ENCODE results near the gene SPDL1.

SPDL1 gene

DNA sequence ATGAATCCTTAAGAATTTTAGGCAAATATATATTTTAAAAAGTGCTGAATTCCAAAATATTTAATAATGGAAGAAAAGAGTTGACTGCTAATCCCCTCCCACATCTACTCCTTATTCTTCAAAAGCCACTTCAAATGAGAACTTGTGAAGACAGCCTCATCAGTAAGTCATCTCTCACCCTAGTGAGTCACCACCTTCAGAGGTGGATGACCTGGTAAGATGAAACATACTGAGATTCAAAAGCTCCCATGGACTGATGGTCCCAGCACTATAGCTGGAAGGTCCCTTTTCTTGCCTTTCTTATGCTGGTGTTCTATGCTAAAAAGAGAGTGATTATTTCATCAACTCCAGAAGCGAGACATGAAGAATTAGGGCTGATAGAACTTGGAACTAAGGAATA lies 37.8 kb upstream of the SPDL1 start:
- TF ChIP-seq, protein P1, sequence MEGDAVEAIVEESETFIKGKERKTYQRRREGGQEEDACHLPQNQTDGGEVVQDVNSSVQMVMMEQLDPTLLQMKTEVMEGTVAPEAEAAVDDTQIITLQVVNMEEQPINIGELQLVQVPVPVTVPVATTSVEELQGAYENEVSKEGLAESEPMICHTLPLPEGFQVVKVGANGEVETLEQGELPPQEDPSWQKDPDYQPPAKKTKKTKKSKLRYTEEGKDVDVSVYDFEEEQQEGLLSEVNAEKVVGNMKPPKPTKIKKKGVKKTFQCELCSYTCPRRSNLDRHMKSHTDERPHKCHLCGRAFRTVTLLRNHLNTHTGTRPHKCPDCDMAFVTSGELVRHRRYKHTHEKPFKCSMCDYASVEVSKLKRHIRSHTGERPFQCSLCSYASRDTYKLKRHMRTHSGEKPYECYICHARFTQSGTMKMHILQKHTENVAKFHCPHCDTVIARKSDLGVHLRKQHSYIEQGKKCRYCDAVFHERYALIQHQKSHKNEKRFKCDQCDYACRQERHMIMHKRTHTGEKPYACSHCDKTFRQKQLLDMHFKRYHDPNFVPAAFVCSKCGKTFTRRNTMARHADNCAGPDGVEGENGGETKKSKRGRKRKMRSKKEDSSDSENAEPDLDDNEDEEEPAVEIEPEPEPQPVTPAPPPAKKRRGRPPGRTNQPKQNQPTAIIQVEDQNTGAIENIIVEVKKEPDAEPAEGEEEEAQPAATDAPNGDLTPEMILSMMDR (IDR thresholded peaks at IDR 0.05), result no peak

GRCh38 chr5:169546346-169546745 lies 37.2 kb upstream of the SPDL1 start:
- Histone ChIP-seq H3K27ac (no peak overlapping the region), H3K4me3 (no peak overlapping the region)
- TF ChIP-seq, protein P1 (IDR thresholded peaks at IDR 0.05), result no peak
- DNase-seq (ENCODE audit: low spot score), result no peak

More for the DNA sequence above, 37.8 kb upstream of the SPDL1 start:
- no peak overlapping the region for H3K4me3 ChIP-seq
- DNase-seq (ENCODE audit: low spot score), result no peak
- no peak overlapping the region for H3K27ac ChIP-seq

DNA sequence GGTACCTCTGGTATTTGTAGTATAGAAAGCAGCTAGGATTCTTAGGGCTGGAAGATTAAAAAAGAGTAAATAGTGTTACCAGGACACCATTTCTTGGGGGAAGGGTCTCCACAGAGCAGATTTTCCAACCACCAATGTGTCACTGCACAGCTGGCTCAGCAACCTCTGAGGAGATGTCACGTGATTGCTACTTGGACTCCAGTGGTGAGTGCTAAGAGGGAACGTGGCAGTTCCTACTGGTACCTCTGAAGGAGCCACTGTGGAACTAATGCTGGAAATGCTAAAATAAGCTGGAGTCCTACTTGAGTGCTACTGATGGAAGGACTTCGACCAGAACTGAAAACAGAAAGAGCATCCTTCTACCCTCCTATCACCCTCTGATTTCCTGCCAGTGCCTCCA lies 36.1 kb upstream of the SPDL1 start:
- no peak for DNase-seq (ENCODE audit: low spot score)
- TF ChIP-seq, protein P1 (IDR thresholded peaks at IDR 0.05), result no peak
- H3K4me3 ChIP-seq, result peak overlapping the region; percentile 37
- H3K27ac ChIP-seq, result no peak overlapping the region

GRCh38 chr5:169548315-169548714 lies 35.3 kb upstream of the SPDL1 start:
- TF ChIP-seq, protein P1 (IDR thresholded peaks at IDR 0.05), result no peak
- Histone ChIP-seq H3K27ac (no peak overlapping the region), H3K4me3 (no peak overlapping the region)
- no peak for DNase-seq (ENCODE audit: low spot score)

GRCh38 chr5:169549453-169550100 lies 34.0 kb upstream of the SPDL1 start:
- Histone ChIP-seq H3K27ac (no peak overlapping the region), H3K4me3 (no peak overlapping the region)
- no peak for DNase-seq (ENCODE audit: low spot score)
- TF ChIP-seq, protein P1 (IDR thresholded peaks at IDR 0.05), result no peak

DNA sequence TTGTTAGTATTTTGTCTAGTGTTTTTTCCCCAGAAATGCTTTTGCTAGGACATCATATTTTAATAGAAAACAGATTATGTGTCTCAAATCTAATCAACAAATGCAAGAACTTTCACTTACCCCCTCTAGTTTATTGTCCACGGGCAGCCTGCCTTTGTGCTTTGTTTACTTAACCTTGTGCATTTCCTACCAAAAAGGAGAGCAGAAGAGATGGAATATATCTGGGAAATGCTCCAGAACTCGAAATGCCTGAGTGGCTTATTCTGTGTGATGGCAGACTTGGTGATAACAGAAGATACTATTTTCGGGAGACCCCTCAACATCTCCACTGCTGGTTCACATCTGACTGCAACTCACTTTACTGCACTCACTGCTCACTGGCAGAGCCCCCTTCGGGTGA lies 33.3 kb upstream of the SPDL1 start:
- DNase-seq (ENCODE audit: low spot score), result no peak
- Histone ChIP-seq H3K4me3 (no peak overlapping the region), H3K27ac (no peak overlapping the region)
- TF ChIP-seq, protein P1 (IDR thresholded peaks at IDR 0.05), result no peak

DNA sequence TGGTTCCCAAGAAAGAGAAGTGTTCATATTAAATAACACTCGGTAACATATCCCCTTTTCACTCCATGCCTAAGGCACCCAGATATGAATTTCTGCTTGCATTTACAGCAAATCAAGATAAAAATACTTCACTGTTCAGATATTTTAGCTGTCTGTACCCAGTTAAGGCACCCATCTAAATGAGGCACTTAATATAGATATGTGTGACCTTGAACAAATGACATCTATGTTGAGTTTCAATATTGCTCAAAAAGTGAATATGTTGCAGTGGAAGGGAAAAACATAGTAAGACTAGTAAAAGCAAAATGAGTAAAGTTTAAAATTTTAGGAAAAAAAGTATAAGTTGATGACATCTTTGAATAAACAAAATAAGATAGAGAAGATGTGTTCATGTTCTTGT lies 32.4 kb upstream of the SPDL1 start:
- H3K27ac ChIP-seq, result no peak overlapping the region
- no peak overlapping the region for H3K4me3 ChIP-seq
- TF ChIP-seq, protein P1 (IDR thresholded peaks at IDR 0.05), result no peak
- no peak for DNase-seq (ENCODE audit: low spot score)
